GM12878 (cell line): ENCODE results near the gene DEFB132. TPM values are rescaled to one million over a fixed set of nuclear protein-coding genes. Genes with fewer than 3 reads are reported as not detected.
A peak's percentile ranks its signal among the peaks of the same experiment; 100 is the strongest.

ENCODE experiments used
- ATAC-seq: fragments of 200-7000 bp; cut with Tn5 transposase; 3 replicates; pipeline ENCODE4 v1.9.1; 2020; ENCODE audit warnings: mild to moderate bottlenecking, moderate library complexity
- BruUV-seq: library from RNA; stranded (reverse); fragments of 400-500 nt; replicated peaks from 2 replicates; lab custom pipeline; 2021; lab: Mats Ljungman, UMichigan
- CTCF ChIA-PET: fragments of 300-600 bp; sonication (Branson Sonifier 250); formaldehyde crosslinking; extraction: SDS; loops from one replicate; lab custom pipeline; 2021; ENCODE audit warnings: inconsistent platforms; lab: Yijun Ruan, JAX
- POLR2A ChIA-PET: fragments of 350-600 bp; formaldehyde crosslinking; extraction: SDS; loops from one replicate; lab custom pipeline; 2021; ENCODE audit warnings: inconsistent platforms; lab: Charles Lee
- RAD21 ChIA-PET: fragments of 300-600 bp; sonication (Branson Sonifier 250); formaldehyde crosslinking; loops from one replicate; lab custom pipeline; 2023; ENCODE audit warnings: antibody characterized with exemption; ENCODE audit not compliant: unreplicated experiment; lab: Charles Lee
- SMC1A ChIA-PET: fragments of 300-600 bp; sonication (Branson Sonifier 250); formaldehyde crosslinking; loops from one replicate; lab custom pipeline; 2023; ENCODE audit not compliant: unreplicated experiment, uncharacterized antibody; lab: Charles Lee
- DNase-seq: peaks from one replicate; pipeline ENCODE4 v3.0.0-alpha.2; 2011; ENCODE audit warnings: low read depth, low spot score
- FAIRE-seq: peaks from 3 replicates; lab custom pipeline; 2011; peaks lifted over from hg19 to GRCh38; lab: Jason Lieb, UNC
- H2AFZ ChIP-seq: 2 replicates; pipeline ENCODE4 v1.6.0; 2011; ENCODE audit warnings: low read depth, low read length, control low read depth; ENCODE audit not compliant: control insufficient read depth
- H3K27ac ChIP-seq: 2 replicates; pipeline ENCODE4 v1.5.1; 2011; ENCODE audit warnings: control low read depth; ENCODE audit not compliant: control insufficient read depth, insufficient read depth
- H3K27me3 ChIP-seq, 2 experiments: replicated peaks in 1 of 2; 2 replicates each; pipeline versions ENCODE4 v1.6.0 to v1.6.1; 2011; ENCODE audit warnings: low read length in 1 of 2; ENCODE audit not compliant: control insufficient read depth in 2 of 2, insufficient read depth in 2 of 2
- H3K36me3 ChIP-seq, 2 experiments: 2 replicates each; pipeline ENCODE4 v1.5.1; 2011; ENCODE audit warnings: low read length in 1 of 2; ENCODE audit not compliant: control insufficient read depth in 2 of 2, insufficient read depth in 2 of 2
- H3K4me1 ChIP-seq: 2 replicates; pipeline ENCODE4 v1.6.1; 2011; ENCODE audit warnings: mild to moderate bottlenecking, low read length, moderate library complexity, mixed read lengths; ENCODE audit not compliant: control insufficient read depth, insufficient read depth
- H3K4me2 ChIP-seq: 2 replicates; pipeline ENCODE4 v1.6.0; 2011; ENCODE audit warnings: control low read depth; ENCODE audit not compliant: control insufficient read depth, insufficient read depth
- H3K4me3 ChIP-seq: fragments of 200-600 bp; sonication (generic); 2 replicates; pipeline ENCODE4 v1.5.1; 2016
- H3K79me2 ChIP-seq: 2 replicates; pipeline ENCODE4 v1.6.0; 2011; ENCODE audit warnings: low read length; ENCODE audit not compliant: control insufficient read depth, insufficient read depth
- H3K9ac ChIP-seq: 2 replicates; pipeline ENCODE4 v1.8.0; 2011; ENCODE audit warnings: low read length, control low read depth, mixed read lengths; ENCODE audit not compliant: control insufficient read depth, insufficient read depth
- H3K9me3 ChIP-seq: replicated peaks from 3 replicates; pipeline ENCODE4 v1.5.1; 2011; ENCODE audit warnings: mild to moderate bottlenecking, low read length; ENCODE audit not compliant: control insufficient read depth, insufficient read depth
- H4K20me1 ChIP-seq: 2 replicates; pipeline ENCODE4 v1.6.0; 2011; ENCODE audit not compliant: control insufficient read depth, insufficient read depth
- CBX3 ChIP-seq: fragments of 200-600 bp; sonication (generic); IDR thresholded peaks from 2 replicates; pipeline ENCODE4 v1.6.1; 2016; ENCODE audit warnings: low read depth, borderline replicate concordance
- CHD1 ChIP-seq: IDR thresholded peaks from 2 replicates; pipeline ENCODE4 v1.6.1; 2012; ENCODE audit warnings: low read depth, low read length, improper control_type of control experiment
- FOXK2 ChIP-seq: fragments of 450-650 bp; IDR thresholded peaks from 2 replicates; pipeline ENCODE4 v1.6.1; 2017; ENCODE audit warnings: mild to moderate bottlenecking, moderate library complexity
- JUND ChIP-seq: IDR thresholded peaks from 2 replicates; pipeline ENCODE4 v1.6.1; 2012; ENCODE audit warnings: low read depth, mild to moderate bottlenecking, low read length, improper control_type of control experiment, moderate library complexity
- MAX ChIP-seq: IDR thresholded peaks from 2 replicates; pipeline ENCODE4 v1.6.1; 2012; ENCODE audit warnings: low read depth, low read length, improper control_type of control experiment
- RAD51 ChIP-seq: fragments of 450-650 bp; IDR thresholded peaks from 2 replicates; pipeline ENCODE4 v1.6.1; 2016; ENCODE audit warnings: moderate library complexity, mild to moderate bottlenecking, inconsistent platforms
- RELB ChIP-seq: fragments of 450-650 bp; IDR thresholded peaks from 2 replicates; pipeline ENCODE4 v1.6.1; 2017; ENCODE audit warnings: low read depth, mild to moderate bottlenecking, moderate library complexity
- RUNX3 ChIP-seq: IDR thresholded peaks from 2 replicates; pipeline ENCODE4 v1.6.1; 2012; ENCODE audit warnings: low read length, inconsistent platforms
- SIX5 ChIP-seq: IDR thresholded peaks from 2 replicates; pipeline ENCODE4 v1.6.1; 2011; ENCODE audit warnings: mild to moderate bottlenecking, low read depth, low read length, moderate library complexity; ENCODE audit not compliant: severe bottlenecking
- SREBF2 ChIP-seq: IDR thresholded peaks from 2 replicates; pipeline ENCODE4 v1.6.1; 2012; ENCODE audit warnings: mild to moderate bottlenecking, low read length
- SUPT20H ChIP-seq: IDR thresholded peaks from 2 replicates; pipeline ENCODE4 v1.6.1; 2011; ENCODE audit warnings: low read depth, mild to moderate bottlenecking, low read length, moderate library complexity, borderline replicate concordance; ENCODE audit not compliant: control insufficient read depth
- ZBTB33 ChIP-seq: fragments of 450-650 bp; IDR thresholded peaks from 2 replicates; pipeline ENCODE4 v1.6.1; 2017; ENCODE audit warnings: mild to moderate bottlenecking
- WGBS: methylation state at CpG from one replicate; pipeline ENCODE4 v1.1.6; 2016; ENCODE audit warnings: low lambda C conversion rate; ENCODE audit not compliant: insufficient replicate concordance, insufficient coverage; ENCODE audit errors: missing lambda C conversion rate; 5-methylcytosine and 5-hydroxymethylcytosine counted together
- in situ Hi-C: fragments of 300-500 bp; cut with MboI; formaldehyde crosslinking; loops from 9 replicates; pipeline ENCODE4 v1.14.3; 2018; ENCODE audit warnings: mixed read lengths
- intact Hi-C: fragments of 100-400 bp; cut with micrococcal nuclease; formaldehyde crosslinking; loops from one replicate; pipeline ENCODE4 v1.14.2; 2022; ENCODE audit not compliant: unreplicated experiment
- polyA plus RNA-seq, 11 experiments: library from polyadenylated mRNA; depleted of rRNA in 4 of 11; unstranded in 6 of 11; stranded (reverse) in 5 of 11; fragments of >200 nt; fragmentation: Nextera tagmentation in 4 of 11; fragmentation: Illumina TruSeq in 1 of 11; extraction: Ambion mirVana in 4 of 11; extraction: Trizol in 1 of 11; gene quantifications; 1 replicate in 1 of 11; 2 replicates in 10 of 11; pipeline versions ENCODE4 v1.2.1 to v1.2.3, GENCODE V29; 2011 to 2016; ENCODE audit warnings: inconsistent platforms in 2 of 11, missing spikeins in 2 of 11, low read depth in 1 of 11
- total RNA-seq, 4 experiments: library from RNA; depleted of rRNA in 3 of 4; stranded (reverse); fragments of >200 nt in 3 of 4; fragmentation: Illumina TruSeq in 1 of 4; extraction: Trizol in 1 of 4; gene quantifications; 2 replicates each; pipeline versions ENCODE4 v1.2.1 to v1.2.3, GENCODE V29; 2013 to 2021

Gene DEFB132
- total and polyA plus RNA-seq, 10 of the 15 experiments (the other 5 are each of a cell fraction or from before 2014, with no cell fraction given), result not detected

GRCh38 chr20:286508-286907 lies 29.0 kb downstream of the DEFB132 start:
- Histone ChIP-seq H3K9me3 (no peaks in the 10 kb centered on the region), H3K4me1 (peaks cover 12% of the 10 kb centered on the region), H3K36me3 (no peaks in the 10 kb centered on the region), H3K27me3 (no peaks in the 10 kb centered on the region), H4K20me1 (no peaks in the 10 kb centered on the region), H3K4me2 (no peak overlapping the region), H3K9ac (no peak overlapping the region), H3K79me2 (peaks cover 4% of the 10 kb centered on the region), H3K27ac (no peak overlapping the region), H3K4me3 (no peak overlapping the region), H2AFZ (no peak overlapping the region)
- ChIA-PET CTCF (no interaction called here), SMC1A (no interaction called here), RAD21 (no interaction called here), POLR2A (no interaction called here)
- in situ Hi-C loops (no loop called here), intact Hi-C loops (no loop called here)
- ATAC-seq (no peak), FAIRE-seq (no peak), DNase-seq (no peak)
- WGBS, result 26% methylated on average over 2 of the region's 2 CpGs
- no peak for TF ChIP-seq ZBTB33
- TF ChIP-seq JUND, result no peak
- no TSS peak for BruUV-seq

- SMC1A ChIA-PET, result interaction anchor here (0.9 kb wide), 1 partner anchor 23 kb away, joined by 3 read pairs; no protein-coding TSS in a partner anchor
- POLR2A ChIA-PET, result interaction anchor here (1.2 to 1.4 kb wide), 2 partner anchors 12 to 36 kb away, joined by 3 read pairs; no protein-coding TSS in a partner anchor
- CTCF ChIA-PET, result interaction anchor here (0.6 to 1.3 kb wide), 3 partner anchors 23 to 152 kb away, joined by 3 read pairs; no protein-coding TSS in a partner anchor
- Histone ChIP-seq H3K27ac (peak overlapping the region; percentile 83), H2AFZ (peak overlapping the region; percentile 99; the same call in 1 of the 2 replicates), H3K9me3 (no peaks in the 10 kb centered on the region), H3K4me3 (peak overlapping the region; percentile 91), H3K9ac (peak overlapping the region; percentile 97), H3K4me1 (peaks cover 13% of the 10 kb centered on the region), H4K20me1 (no peaks in the 10 kb centered on the region), H3K79me2 (peaks cover 4% of the 10 kb centered on the region), H3K4me2 (peak overlapping the region; percentile 98), H3K27me3 (no peaks in the 10 kb centered on the region), H3K36me3 (no peaks in the 10 kb centered on the region)
- intact Hi-C loops, result no loop called here
- 98% methylated on average over 3 of the region's 3 CpGs for WGBS
- FAIRE-seq, result no peak
- RAD21 ChIA-PET, result interaction anchor here (0.8 kb wide), 1 partner anchor 42 kb away, joined by 3 read pairs; no protein-coding TSS in a partner anchor
- in situ Hi-C loops, result no loop called here
- no TSS peak for BruUV-seq
- no peak for DNase-seq
- ATAC-seq, result no peak
- no peak for TF ChIP-seq SUPT20H
- no peak for TF ChIP-seq CBX3
- no peak for TF ChIP-seq MAX
- TF ChIP-seq CHD1, result no peak
- no peak for TF ChIP-seq RAD51
- no peak for TF ChIP-seq RELB
- no peak for TF ChIP-seq FOXK2
- TF ChIP-seq SREBF2, result no peak
- TF ChIP-seq SIX5, result peak; percentile 33
- peak; percentile 35; the same call in 1 of the 2 replicates for TF ChIP-seq RUNX3
Measured at GRCh38 chr20:288956-289692, 31.6 kb downstream of the DEFB132 start.
